Measurements from ENCODE around the gene TTC39B.
"Not testable (repeated sequence)": the region's sequence is repeated elsewhere in the genome, so short reads cannot be mapped to it uniquely, and the experiment has no call there.

Gene TTC39B

GRCh38 chr9:15306757-15307522 is at the start of gene TTC39B:
TSS of gene TTC39B (minus strand) at chr9:15307216. CDS start at chr9:15307125, 91 bp downstream.
- Mint-ChIP-seq H3K4me1 (ENCODE audit: low read depth) (peaks cover 61% of the 10 kb centered on the region), H3K36me3 (ENCODE audit: low read depth) (peaks cover 20% of the 10 kb centered on the region), H3K9me3 (no peaks in the 10 kb centered on the region), H3K27me3 (no peaks in the 10 kb centered on the region), H3K4me3 (peak within 1 kb of the TSS; percentile 99), H3K27ac (peak within 1 kb of the TSS; percentile 97)
- peak; percentile 86 for DNase-seq

DNA sequence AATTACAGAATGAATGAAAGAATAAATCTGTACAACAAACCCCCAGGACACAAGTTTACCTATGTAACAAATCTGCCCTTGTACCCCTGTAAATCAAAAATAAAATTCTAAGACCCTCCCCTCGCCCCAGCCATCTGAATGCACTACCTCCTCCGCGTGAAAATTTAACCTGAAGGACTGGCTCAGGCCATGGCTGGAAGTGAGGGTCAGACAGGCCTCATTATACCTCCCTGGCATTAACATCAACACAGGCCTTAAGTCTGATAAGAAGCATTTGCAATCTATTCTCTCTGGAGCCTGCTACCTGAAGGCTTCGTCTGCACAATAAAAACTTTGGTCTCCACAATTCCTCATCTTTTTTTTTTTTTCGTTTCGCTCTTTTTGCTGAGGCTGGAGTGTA is 48.7 kb upstream of the TTC39B start:
- no peaks in the 10 kb centered on the region for H3K9me3 Mint-ChIP-seq
- peaks cover 23% of the 10 kb centered on the region for H3K4me1 Mint-ChIP-seq (ENCODE audit: low read depth)
- no peaks in the 10 kb centered on the region for H3K27me3 Mint-ChIP-seq
- no peak for DNase-seq
- no peak overlapping the region for H3K4me3 Mint-ChIP-seq
- H3K36me3 Mint-ChIP-seq (ENCODE audit: low read depth): no peaks in the 10 kb centered on the region
- no peak overlapping the region for H3K27ac Mint-ChIP-seq

GRCh38 chr9:15354713-15355112 is 47.7 kb upstream of the TTC39B start:
- H3K4me3 Mint-ChIP-seq: no peak overlapping the region
- H3K27ac Mint-ChIP-seq: peak overlapping the region; percentile 30
- no peak for DNase-seq
- H3K4me1 Mint-ChIP-seq (ENCODE audit: low read depth): peaks cover 30% of the 10 kb centered on the region
- H3K27me3 Mint-ChIP-seq: no peaks in the 10 kb centered on the region
- no peaks in the 10 kb centered on the region for H3K36me3 Mint-ChIP-seq (ENCODE audit: low read depth)
- H3K9me3 Mint-ChIP-seq: no peaks in the 10 kb centered on the region

GRCh38 chr9:15353892-15354291 is 46.9 kb upstream of the TTC39B start:
- no peak overlapping the region for H3K4me3 Mint-ChIP-seq
- no peaks in the 10 kb centered on the region for H3K9me3 Mint-ChIP-seq

GRCh38 chr9:15352306-15352705 is 45.3 kb upstream of the TTC39B start:
- H3K4me3 Mint-ChIP-seq: no peak overlapping the region
- H3K4me1 Mint-ChIP-seq (ENCODE audit: low read depth): peaks cover 29% of the 10 kb centered on the region
- H3K27ac Mint-ChIP-seq: no peak overlapping the region
- no peaks in the 10 kb centered on the region for H3K36me3 Mint-ChIP-seq (ENCODE audit: low read depth)
- no peak for DNase-seq
- no peaks in the 10 kb centered on the region for H3K9me3 Mint-ChIP-seq
- H3K27me3 Mint-ChIP-seq: no peaks in the 10 kb centered on the region

More at GRCh38 chr9:15353892-15354291, 46.9 kb upstream of the TTC39B start:
- H3K4me1 Mint-ChIP-seq (ENCODE audit: low read depth): peaks cover 30% of the 10 kb centered on the region
- no peak for DNase-seq
- H3K27me3 Mint-ChIP-seq: no peaks in the 10 kb centered on the region
- H3K36me3 Mint-ChIP-seq (ENCODE audit: low read depth): no peaks in the 10 kb centered on the region
- no peak overlapping the region for H3K27ac Mint-ChIP-seq

DNA sequence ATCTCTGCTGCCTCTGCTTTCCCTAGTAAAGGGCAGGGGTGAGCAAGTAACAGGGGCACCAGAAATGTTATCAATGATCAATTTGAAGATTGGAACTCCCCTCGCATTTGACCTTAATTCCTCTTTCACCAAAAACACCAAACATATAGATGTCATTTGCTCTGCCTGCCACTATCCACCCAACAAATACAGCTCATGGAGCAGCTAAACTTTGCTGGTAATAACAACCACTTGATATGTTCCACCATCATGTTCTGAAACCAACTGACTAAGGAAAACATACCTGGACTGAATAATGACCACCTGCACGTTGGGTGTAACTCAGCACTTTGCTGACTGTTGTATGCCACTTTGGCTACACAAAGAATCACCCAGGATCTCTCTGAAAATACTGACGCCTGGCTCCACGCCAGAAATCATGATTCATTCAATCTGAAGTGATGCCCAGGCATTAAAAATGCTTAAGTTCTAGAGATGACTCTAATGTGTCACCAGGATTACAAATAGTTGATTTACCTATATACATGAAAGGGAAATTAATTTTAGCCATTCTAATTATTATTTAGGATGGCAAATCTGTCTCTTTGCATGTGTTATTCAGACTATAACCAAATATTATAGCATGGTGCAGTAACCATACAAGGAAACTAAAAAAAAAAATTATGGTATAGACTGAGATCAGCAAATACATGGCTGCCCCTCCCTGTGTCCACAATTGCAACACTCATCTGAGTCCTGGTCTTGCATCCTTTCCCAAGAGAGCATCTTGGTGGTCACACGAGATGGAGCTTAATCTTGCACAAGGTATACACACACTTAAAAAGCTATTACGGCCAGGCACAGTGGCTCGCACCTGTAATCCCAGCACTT is 43.1 kb upstream of the TTC39B start:
- no peak overlapping the region for H3K4me3 Mint-ChIP-seq
- no peaks in the 10 kb centered on the region for H3K9me3 Mint-ChIP-seq
- H3K36me3 Mint-ChIP-seq (ENCODE audit: low read depth): no peaks in the 10 kb centered on the region
- H3K27me3 Mint-ChIP-seq: no peaks in the 10 kb centered on the region
- H3K4me1 Mint-ChIP-seq (ENCODE audit: low read depth): peaks cover 20% of the 10 kb centered on the region
- DNase-seq: no peak
- no peak overlapping the region for H3K27ac Mint-ChIP-seq

- no peaks in the 10 kb centered on the region for H3K36me3 Mint-ChIP-seq (ENCODE audit: low read depth)
Measured at GRCh38 chr9:15346837-15347236, 39.8 kb upstream of the TTC39B start.

DNA sequence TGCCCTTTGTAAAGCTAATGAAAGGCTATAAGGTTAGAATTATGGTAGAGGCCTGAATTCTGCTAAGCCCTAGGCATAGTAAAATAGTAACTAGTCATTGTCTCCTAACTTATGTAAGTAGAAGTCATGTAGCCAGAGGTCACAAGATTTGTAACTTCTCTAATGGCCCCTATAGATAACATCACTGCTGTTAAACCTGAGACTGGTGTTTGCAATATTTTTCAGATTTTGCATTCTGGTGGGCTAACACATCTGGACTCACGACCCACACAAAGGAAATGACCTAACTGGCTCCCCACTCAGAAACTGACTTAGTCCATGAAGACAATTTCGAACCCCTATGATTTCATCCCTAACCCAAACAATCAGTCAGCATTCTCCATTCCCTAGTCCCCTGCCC is 37.2 kb upstream of the TTC39B start:
- H3K9me3 Mint-ChIP-seq: no peaks in the 10 kb centered on the region
- H3K27me3 Mint-ChIP-seq: no peaks in the 10 kb centered on the region
- H3K4me3 Mint-ChIP-seq: no peak overlapping the region
- no peak for DNase-seq
- H3K4me1 Mint-ChIP-seq (ENCODE audit: low read depth): no peaks in the 10 kb centered on the region
- no peaks in the 10 kb centered on the region for H3K36me3 Mint-ChIP-seq (ENCODE audit: low read depth)
- no peak overlapping the region for H3K27ac Mint-ChIP-seq

More at GRCh38 chr9:15346837-15347236, 39.8 kb upstream of the TTC39B start:
- Mint-ChIP-seq H3K27ac (no peak overlapping the region), H3K4me3 (no peak overlapping the region), H3K27me3 (no peaks in the 10 kb centered on the region), H3K9me3 (no peaks in the 10 kb centered on the region), H3K4me1 (ENCODE audit: low read depth) (peaks cover 13% of the 10 kb centered on the region)
- no peak for DNase-seq

DNA sequence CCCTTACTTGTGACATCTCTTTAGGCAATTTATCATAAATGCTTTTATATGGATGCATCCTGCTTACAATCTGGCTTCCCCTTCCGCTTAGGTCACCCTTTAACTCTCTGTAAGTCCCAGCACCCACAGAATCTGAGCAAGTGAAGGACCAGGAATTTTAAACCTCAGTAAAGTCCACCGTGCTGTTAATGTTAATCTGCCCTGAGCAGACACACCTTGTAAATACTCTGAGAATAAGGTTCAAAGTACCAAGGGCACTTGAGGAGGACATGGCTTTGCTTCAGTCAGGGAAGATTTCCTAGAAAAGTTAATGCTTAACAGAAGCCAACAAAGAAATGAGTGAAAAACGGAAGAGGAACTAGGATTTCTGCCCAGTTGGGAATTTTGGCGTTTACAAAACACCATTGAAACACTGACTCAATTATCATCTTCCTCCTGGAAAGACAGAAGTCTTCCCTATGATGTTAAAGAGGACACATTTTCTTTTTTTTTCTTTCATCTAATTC is 26.4 kb upstream of the TTC39B start:
- Mint-ChIP-seq H3K27ac (no peak overlapping the region), H3K27me3 (no peaks in the 10 kb centered on the region), H3K36me3 (ENCODE audit: low read depth) (no peaks in the 10 kb centered on the region), H3K4me3 (no peak overlapping the region), H3K4me1 (ENCODE audit: low read depth) (peaks cover 1% of the 10 kb centered on the region), H3K9me3 (no peaks in the 10 kb centered on the region)
- no peak for DNase-seq

GRCh38 chr9:15332939-15333338 is 25.9 kb upstream of the TTC39B start:
- Mint-ChIP-seq H3K27ac (no peak overlapping the region), H3K9me3 (no peaks in the 10 kb centered on the region), H3K4me3 (no peak overlapping the region), H3K36me3 (ENCODE audit: low read depth) (no peaks in the 10 kb centered on the region), H3K4me1 (ENCODE audit: low read depth) (peaks cover 1% of the 10 kb centered on the region), H3K27me3 (no peaks in the 10 kb centered on the region)
- no peak for DNase-seq

DNA sequence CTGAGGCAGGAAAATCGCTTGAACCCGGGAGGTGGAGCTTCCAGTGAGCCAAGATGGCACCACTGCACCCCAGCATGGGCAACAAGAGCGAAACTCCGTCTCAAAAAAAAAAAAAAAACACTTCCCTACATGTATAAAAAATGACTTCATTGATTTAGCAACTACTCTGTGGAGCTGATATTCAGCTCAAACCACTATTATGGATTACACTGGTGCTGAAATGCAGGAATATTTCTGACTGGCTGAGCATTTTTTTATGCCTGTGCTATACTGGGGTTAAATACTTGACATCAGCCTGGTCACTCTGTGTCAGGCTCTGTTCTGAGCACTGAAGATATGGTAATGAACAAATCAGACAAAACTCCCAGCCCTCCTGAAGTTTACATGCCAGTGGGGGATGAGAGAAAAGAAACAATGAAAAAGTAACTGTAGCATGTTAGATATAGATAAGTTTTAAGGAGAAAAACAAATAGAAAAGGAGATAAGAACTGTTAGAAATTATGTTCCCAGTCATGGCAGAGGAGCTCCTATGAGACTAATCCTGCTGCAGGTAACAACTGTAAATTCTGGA is 22.6 kb upstream of the TTC39B start:
- Mint-ChIP-seq H3K4me3 (no peak overlapping the region), H3K4me1 (ENCODE audit: low read depth) (peaks cover 1% of the 10 kb centered on the region), H3K36me3 (ENCODE audit: low read depth) (no peaks in the 10 kb centered on the region), H3K9me3 (no peaks in the 10 kb centered on the region), H3K27ac (no peak overlapping the region), H3K27me3 (no peaks in the 10 kb centered on the region)
- DNase-seq: no peak

GRCh38 chr9:15328946-15329345 is 21.9 kb upstream of the TTC39B start:
- Mint-ChIP-seq H3K27me3 (no peaks in the 10 kb centered on the region), H3K27ac (no peak overlapping the region), H3K36me3 (ENCODE audit: low read depth) (no peaks in the 10 kb centered on the region), H3K4me3 (no peak overlapping the region), H3K9me3 (peaks cover 4% of the 10 kb centered on the region), H3K4me1 (ENCODE audit: low read depth) (no peaks in the 10 kb centered on the region)
- no peak for DNase-seq

DNA sequence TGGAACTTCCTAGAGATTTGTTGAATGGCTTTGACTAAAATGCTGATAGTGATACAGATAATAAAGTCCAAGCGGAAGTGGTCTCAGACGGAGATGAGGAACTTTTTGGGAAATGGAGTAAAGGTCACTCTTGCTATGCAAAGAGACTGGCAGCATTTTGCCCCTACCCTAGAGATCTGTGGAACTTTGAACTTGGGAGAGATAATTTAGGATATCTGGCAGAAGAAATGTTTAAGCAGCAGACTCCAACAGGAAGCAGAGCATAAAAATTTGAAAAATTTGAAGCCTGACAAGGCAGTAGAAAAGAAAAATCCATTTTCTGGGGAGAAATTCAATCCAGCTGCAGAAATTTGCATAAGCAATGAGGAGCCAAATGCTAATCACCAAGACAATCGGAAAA is 15.7 kb upstream of the TTC39B start:
- H3K4me1 Mint-ChIP-seq (ENCODE audit: low read depth); H3K4me3 Mint-ChIP-seq; H3K9me3 Mint-ChIP-seq; H3K27me3 Mint-ChIP-seq; DNase-seq; H3K27ac Mint-ChIP-seq; H3K36me3 Mint-ChIP-seq (ENCODE audit: low read depth): not testable (repeated sequence)

- not testable (repeated sequence) for H3K27me3 Mint-ChIP-seq; H3K4me3 Mint-ChIP-seq; H3K4me1 Mint-ChIP-seq (ENCODE audit: low read depth); H3K9me3 Mint-ChIP-seq; DNase-seq; H3K27ac Mint-ChIP-seq; H3K36me3 Mint-ChIP-seq (ENCODE audit: low read depth)
Measured at GRCh38 chr9:15319661-15320060, 12.6 kb upstream of the TTC39B start.
